ENCODE data around the gene RUFY4.

DNA sequence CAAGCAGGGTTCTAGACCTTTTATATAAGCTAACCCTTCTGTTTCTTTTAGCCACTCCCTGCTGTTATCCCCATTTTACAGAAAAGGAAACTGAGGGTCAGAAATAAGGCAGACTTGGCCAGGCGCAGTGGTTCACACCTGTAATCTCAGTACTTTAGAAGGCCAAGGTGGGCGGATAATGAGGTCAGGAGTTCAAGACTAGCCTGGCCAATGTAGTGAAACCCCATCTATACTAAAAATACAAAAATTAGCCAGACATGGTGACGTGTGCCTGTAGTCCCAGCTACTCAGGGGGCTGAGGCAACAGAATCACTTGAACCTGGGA, 14.3 kb downstream of the RUFY4 start:
- TF ChIP-seq, protein P1, sequence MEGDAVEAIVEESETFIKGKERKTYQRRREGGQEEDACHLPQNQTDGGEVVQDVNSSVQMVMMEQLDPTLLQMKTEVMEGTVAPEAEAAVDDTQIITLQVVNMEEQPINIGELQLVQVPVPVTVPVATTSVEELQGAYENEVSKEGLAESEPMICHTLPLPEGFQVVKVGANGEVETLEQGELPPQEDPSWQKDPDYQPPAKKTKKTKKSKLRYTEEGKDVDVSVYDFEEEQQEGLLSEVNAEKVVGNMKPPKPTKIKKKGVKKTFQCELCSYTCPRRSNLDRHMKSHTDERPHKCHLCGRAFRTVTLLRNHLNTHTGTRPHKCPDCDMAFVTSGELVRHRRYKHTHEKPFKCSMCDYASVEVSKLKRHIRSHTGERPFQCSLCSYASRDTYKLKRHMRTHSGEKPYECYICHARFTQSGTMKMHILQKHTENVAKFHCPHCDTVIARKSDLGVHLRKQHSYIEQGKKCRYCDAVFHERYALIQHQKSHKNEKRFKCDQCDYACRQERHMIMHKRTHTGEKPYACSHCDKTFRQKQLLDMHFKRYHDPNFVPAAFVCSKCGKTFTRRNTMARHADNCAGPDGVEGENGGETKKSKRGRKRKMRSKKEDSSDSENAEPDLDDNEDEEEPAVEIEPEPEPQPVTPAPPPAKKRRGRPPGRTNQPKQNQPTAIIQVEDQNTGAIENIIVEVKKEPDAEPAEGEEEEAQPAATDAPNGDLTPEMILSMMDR (IDR thresholded peaks at IDR 0.05), result no peak
- TF ChIP-seq POLR2A (IDR thresholded peaks at IDR 0.05; ENCODE audit: low read length), result no peak
- no peak for TF ChIP-seq JUNB (IDR thresholded peaks at IDR 0.05)
- TF ChIP-seq, protein P2, sequence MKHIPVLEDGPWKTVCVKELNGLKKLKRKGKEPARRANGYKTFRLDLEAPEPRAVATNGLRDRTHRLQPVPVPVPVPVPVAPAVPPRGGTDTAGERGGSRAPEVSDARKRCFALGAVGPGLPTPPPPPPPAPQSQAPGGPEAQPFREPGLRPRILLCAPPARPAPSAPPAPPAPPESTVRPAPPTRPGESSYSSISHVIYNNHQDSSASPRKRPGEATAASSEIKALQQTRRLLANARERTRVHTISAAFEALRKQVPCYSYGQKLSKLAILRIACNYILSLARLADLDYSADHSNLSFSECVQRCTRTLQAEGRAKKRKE (CRISPR knock-in tag; IDR thresholded peaks at IDR 0.05; ENCODE audit: low read depth), result no peak
- no peak for TF ChIP-seq ZNF302 (CRISPR knock-in tag; IDR thresholded peaks at IDR 0.05)
- no peak for TF ChIP-seq RFX5 (IDR thresholded peaks at IDR 0.05)
- TF ChIP-seq MYC (IDR thresholded peaks at IDR 0.05; ENCODE audit: borderline replicate concordance, low read length), result no peak
- TF ChIP-seq, protein P3, sequence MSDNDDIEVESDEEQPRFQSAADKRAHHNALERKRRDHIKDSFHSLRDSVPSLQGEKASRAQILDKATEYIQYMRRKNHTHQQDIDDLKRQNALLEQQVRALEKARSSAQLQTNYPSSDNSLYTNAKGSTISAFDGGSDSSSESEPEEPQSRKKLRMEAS (IDR thresholded peaks at IDR 0.05), result no peak
- no peak for TF ChIP-seq JUN (IDR thresholded peaks at IDR 0.05)
- TF ChIP-seq HOXA7 (CRISPR knock-in tag; IDR thresholded peaks at IDR 0.05), result no peak
- TF ChIP-seq, protein P4, sequence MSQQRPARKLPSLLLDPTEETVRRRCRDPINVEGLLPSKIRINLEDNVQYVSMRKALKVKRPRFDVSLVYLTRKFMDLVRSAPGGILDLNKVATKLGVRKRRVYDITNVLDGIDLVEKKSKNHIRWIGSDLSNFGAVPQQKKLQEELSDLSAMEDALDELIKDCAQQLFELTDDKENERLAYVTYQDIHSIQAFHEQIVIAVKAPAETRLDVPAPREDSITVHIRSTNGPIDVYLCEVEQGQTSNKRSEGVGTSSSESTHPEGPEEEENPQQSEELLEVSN (IDR thresholded peaks at IDR 0.05; ENCODE audit: borderline replicate concordance, low read depth), result no peak
- no peak for TF ChIP-seq RCOR1 (IDR thresholded peaks at IDR 0.05; ENCODE audit: low read depth, low read length)

Measured in A549 (cell line).